HepG2 (cell line): ENCODE data around the gene SLC12A9. TPM values are rescaled to one million over a fixed set of nuclear protein-coding genes. Genes with fewer than 3 reads are reported as not detected.

ENCODE experiments used
- AGO2 ChIP-seq: fragments of 200-400 bp; formaldehyde crosslinking; optimal IDR thresholded peaks from 2 replicates; pipeline ENCODE3; 2017; ENCODE audit warnings: mild to moderate bottlenecking, low read depth, low read length, moderate library complexity
- CBX5 ChIP-seq: sonication (generic); formaldehyde crosslinking; IDR thresholded peaks from 2 replicates; pipeline ENCODE4 v1.4.0; 2020; ENCODE audit warnings: missing genetic modification reagents, borderline replicate concordance
- FLYWCH1 ChIP-seq: sonication (generic); formaldehyde crosslinking; IDR thresholded peaks from 2 replicates; pipeline ENCODE4 v1.8.1; 2023; ENCODE audit warnings: mild to moderate bottlenecking, missing genetic modification reagents
- RBFOX2 ChIP-seq: fragments of 200-400 bp; formaldehyde crosslinking; IDR thresholded peaks from 2 replicates; pipeline ENCODE4 v1.6.1; 2017; ENCODE audit warnings: low read depth, mild to moderate bottlenecking, low read length
- RBM22 ChIP-seq: fragments of 200-400 bp; formaldehyde crosslinking; optimal IDR thresholded peaks from 2 replicates; pipeline ENCODE3; 2017; ENCODE audit warnings: mild to moderate bottlenecking, low read length, moderate library complexity
- SMARCC2 ChIP-seq: fragments of 450-650 bp; IDR thresholded peaks from 2 replicates; pipeline ENCODE4 v1.6.1; 2017; ENCODE audit warnings: antibody characterized with exemption, mild to moderate bottlenecking
- ZBTB38 ChIP-seq: sonication (generic); formaldehyde crosslinking; IDR thresholded peaks from 2 replicates; pipeline ENCODE4 v1.5.1; 2020; ENCODE audit warnings: mild to moderate bottlenecking, missing genetic modification reagents
- ZNF17 ChIP-seq: sonication (generic); formaldehyde crosslinking; IDR thresholded peaks from 2 replicates; pipeline ENCODE4 v1.5.0; 2020; ENCODE audit warnings: mild to moderate bottlenecking, missing genetic modification reagents
- ZNF543 ChIP-seq: sonication (generic); formaldehyde crosslinking; IDR thresholded peaks from 2 replicates; pipeline ENCODE4 v1.4.0; 2020; ENCODE audit warnings: mild to moderate bottlenecking, missing genetic modification reagents
- ZNF550 ChIP-seq: sonication (generic); formaldehyde crosslinking; IDR thresholded peaks from 2 replicates; pipeline ENCODE4 v1.4.0; 2020; ENCODE audit warnings: mild to moderate bottlenecking, missing genetic modification reagents, borderline replicate concordance
- ZNF552 ChIP-seq: sonication (generic); formaldehyde crosslinking; IDR thresholded peaks from 2 replicates; pipeline ENCODE4 v1.9.0; 2022; ENCODE audit warnings: missing genetic modification reagents, mild to moderate bottlenecking, borderline replicate concordance
- ZNF780A ChIP-seq: sonication (generic); formaldehyde crosslinking; IDR thresholded peaks from 2 replicates; pipeline ENCODE4 v1.8.0; 2022; ENCODE audit warnings: mild to moderate bottlenecking, missing genetic modification reagents, moderate library complexity
- ZNF782 ChIP-seq: sonication (generic); formaldehyde crosslinking; IDR thresholded peaks from 2 replicates; pipeline ENCODE4 v1.4.0; 2020; ENCODE audit warnings: missing genetic modification reagents, mild to moderate bottlenecking, borderline replicate concordance
- polyA plus RNA-seq, 8 experiments: library from polyadenylated mRNA; depleted of rRNA in 3 of 8; stranded (reverse) in 7 of 8; unstranded in 1 of 8; fragments of >200 nt; fragmentation: Illumina TruSeq in 4 of 8; extraction: Trizol in 4 of 8; gene quantifications; 2 replicates each; pipeline versions ENCODE4 v1.2.1 to v1.2.3, GENCODE V29; 2011 to 2016; ENCODE audit warnings: low read depth in 4 of 8, missing spikeins in 1 of 8, mixed read lengths in 1 of 8; ENCODE audit not compliant: insufficient read depth in 1 of 8
- total RNA-seq, 5 experiments: library from RNA; depleted of rRNA; stranded (reverse); fragments of >200 nt; fragmentation: Illumina TruSeq; extraction: Trizol; gene quantifications; 2 replicates each; pipeline ENCODE4 v1.2.3, GENCODE V29; 2016; ENCODE audit warnings: low read depth in 1 of 5
- TF ChIP-seq, protein P1 (sequence below): sonication (generic); formaldehyde crosslinking; IDR thresholded peaks from 2 replicates; pipeline ENCODE4 v1.9.0; 2021; ENCODE audit warnings: missing genetic modification reagents, mild to moderate bottlenecking, borderline replicate concordance
- TF ChIP-seq, protein P2 (sequence below): sonication (generic); formaldehyde crosslinking; IDR thresholded peaks from 2 replicates; pipeline ENCODE4 v1.5.0; 2020; ENCODE audit warnings: mild to moderate bottlenecking, missing genetic modification reagents
- TF ChIP-seq, protein P3 (sequence below): sonication (generic); formaldehyde crosslinking; IDR thresholded peaks from 2 replicates; pipeline ENCODE4 v1.5.1; 2020; ENCODE audit warnings: mild to moderate bottlenecking, missing genetic modification reagents, moderate library complexity
- TF ChIP-seq, protein P4 (sequence below), 2 experiments: sonication (generic) in 1 of 2; formaldehyde crosslinking in 1 of 2; IDR thresholded peaks; 2 replicates each; pipeline versions ENCODE4 v1.4.0 to v1.6.1; 2018 to 2020; ENCODE audit warnings: missing genetic modification reagents in 2 of 2, borderline replicate concordance in 1 of 2, low read depth in 1 of 2, mild to moderate bottlenecking in 1 of 2, missing biosample characterization in 1 of 2
- TF ChIP-seq, protein P5 (sequence below): sonication (generic); formaldehyde crosslinking; IDR thresholded peaks from 2 replicates; pipeline ENCODE4 v1.4.0; 2020; ENCODE audit warnings: mild to moderate bottlenecking, missing genetic modification reagents

Gene SLC12A9
- total and polyA plus RNA-seq, 2 of the 13 experiments (the other 11 are each of a cell fraction or from before 2014, with no cell fraction given): 8.7 to 16.6 TPM

DNA sequence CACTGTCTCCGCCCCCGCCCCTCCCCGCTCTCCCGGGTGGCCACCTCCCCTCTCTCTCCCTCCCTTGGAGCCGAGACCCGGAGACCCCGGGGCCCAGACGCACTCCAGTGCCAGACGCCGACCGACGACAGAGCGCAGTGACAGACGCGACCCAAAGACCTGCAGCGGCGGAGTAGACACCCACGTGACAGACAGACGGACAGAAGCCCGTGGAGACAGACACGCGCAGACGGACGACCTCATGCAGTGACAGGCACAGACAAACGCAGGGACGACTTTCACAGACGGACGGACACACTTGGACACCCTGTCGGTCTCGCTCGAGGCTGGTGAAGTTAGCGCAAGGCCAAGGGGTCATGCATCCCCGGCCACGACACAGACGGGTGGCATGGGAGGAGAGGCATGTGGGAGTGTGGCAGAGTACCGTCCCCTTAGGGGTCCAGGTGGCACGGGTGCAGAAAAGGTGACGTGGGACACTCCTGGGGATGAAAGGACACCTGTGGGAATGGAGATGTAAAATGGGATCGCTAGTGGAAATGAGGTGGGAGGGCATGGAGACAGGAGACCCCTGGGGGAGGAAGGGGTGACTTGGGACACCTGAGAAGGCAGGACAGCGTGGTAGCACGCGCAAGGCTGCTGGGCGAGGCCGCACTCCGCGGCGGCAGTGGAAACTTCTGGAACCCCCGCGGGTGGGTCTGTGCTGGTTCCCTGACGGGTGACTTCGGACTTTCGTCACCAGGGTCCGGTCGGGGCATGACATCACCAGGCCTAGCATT, 43.6 kb downstream of the SLC12A9 start (continued):
- TF ChIP-seq RBFOX2 (no peak), FLYWCH1 (CRISPR knock-in tag) (no peak), ZNF782 (CRISPR knock-in tag) (no peak), ZNF550 (CRISPR knock-in tag) (no peak), AGO2 (no peak), ZNF552 (CRISPR knock-in tag) (no peak), SMARCC2 (no peak), RBM22 (no peak), CBX5 (CRISPR knock-in tag) (0 out of 2 replicates have a peak, but pooled peaks have one; percentile 36), ZNF17 (no peak), ZNF780A (CRISPR knock-in tag) (no peak), ZBTB38 (CRISPR knock-in tag) (no peak), ZNF543 (CRISPR knock-in tag) (no peak)
- TF ChIP-seq, protein P1, sequence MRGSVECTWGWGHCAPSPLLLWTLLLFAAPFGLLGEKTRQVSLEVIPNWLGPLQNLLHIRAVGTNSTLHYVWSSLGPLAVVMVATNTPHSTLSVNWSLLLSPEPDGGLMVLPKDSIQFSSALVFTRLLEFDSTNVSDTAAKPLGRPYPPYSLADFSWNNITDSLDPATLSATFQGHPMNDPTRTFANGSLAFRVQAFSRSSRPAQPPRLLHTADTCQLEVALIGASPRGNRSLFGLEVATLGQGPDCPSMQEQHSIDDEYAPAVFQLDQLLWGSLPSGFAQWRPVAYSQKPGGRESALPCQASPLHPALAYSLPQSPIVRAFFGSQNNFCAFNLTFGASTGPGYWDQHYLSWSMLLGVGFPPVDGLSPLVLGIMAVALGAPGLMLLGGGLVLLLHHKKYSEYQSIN: no peak
- TF ChIP-seq, protein P2, sequence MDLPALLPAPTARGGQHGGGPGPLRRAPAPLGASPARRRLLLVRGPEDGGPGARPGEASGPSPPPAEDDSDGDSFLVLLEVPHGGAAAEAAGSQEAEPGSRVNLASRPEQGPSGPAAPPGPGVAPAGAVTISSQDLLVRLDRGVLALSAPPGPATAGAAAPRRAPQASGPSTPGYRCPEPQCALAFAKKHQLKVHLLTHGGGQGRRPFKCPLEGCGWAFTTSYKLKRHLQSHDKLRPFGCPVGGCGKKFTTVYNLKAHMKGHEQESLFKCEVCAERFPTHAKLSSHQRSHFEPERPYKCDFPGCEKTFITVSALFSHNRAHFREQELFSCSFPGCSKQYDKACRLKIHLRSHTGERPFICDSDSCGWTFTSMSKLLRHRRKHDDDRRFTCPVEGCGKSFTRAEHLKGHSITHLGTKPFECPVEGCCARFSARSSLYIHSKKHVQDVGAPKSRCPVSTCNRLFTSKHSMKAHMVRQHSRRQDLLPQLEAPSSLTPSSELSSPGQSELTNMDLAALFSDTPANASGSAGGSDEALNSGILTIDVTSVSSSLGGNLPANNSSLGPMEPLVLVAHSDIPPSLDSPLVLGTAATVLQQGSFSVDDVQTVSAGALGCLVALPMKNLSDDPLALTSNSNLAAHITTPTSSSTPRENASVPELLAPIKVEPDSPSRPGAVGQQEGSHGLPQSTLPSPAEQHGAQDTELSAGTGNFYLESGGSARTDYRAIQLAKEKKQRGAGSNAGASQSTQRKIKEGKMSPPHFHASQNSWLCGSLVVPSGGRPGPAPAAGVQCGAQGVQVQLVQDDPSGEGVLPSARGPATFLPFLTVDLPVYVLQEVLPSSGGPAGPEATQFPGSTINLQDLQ (CRISPR knock-in tag): peak; percentile 69
- TF ChIP-seq, protein P3, sequence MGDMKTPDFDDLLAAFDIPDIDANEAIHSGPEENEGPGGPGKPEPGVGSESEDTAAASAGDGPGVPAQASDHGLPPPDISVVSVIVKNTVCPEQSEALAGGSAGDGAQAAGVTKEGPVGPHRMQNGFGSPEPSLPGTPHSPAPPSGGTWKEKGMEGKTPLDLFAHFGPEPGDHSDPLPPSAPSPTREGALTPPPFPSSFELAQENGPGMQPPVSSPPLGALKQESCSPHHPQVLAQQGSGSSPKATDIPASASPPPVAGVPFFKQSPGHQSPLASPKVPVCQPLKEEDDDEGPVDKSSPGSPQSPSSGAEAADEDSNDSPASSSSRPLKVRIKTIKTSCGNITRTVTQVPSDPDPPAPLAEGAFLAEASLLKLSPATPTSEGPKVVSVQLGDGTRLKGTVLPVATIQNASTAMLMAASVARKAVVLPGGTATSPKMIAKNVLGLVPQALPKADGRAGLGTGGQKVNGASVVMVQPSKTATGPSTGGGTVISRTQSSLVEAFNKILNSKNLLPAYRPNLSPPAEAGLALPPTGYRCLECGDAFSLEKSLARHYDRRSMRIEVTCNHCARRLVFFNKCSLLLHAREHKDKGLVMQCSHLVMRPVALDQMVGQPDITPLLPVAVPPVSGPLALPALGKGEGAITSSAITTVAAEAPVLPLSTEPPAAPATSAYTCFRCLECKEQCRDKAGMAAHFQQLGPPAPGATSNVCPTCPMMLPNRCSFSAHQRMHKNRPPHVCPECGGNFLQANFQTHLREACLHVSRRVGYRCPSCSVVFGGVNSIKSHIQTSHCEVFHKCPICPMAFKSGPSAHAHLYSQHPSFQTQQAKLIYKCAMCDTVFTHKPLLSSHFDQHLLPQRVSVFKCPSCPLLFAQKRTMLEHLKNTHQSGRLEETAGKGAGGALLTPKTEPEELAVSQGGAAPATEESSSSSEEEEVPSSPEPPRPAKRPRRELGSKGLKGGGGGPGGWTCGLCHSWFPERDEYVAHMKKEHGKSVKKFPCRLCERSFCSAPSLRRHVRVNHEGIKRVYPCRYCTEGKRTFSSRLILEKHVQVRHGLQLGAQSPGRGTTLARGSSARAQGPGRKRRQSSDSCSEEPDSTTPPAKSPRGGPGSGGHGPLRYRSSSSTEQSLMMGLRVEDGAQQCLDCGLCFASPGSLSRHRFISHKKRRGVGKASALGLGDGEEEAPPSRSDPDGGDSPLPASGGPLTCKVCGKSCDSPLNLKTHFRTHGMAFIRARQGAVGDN (CRISPR knock-in tag): peak; percentile 80; the same call in 1 of the 2 replicates
- TF ChIP-seq, protein P4, sequence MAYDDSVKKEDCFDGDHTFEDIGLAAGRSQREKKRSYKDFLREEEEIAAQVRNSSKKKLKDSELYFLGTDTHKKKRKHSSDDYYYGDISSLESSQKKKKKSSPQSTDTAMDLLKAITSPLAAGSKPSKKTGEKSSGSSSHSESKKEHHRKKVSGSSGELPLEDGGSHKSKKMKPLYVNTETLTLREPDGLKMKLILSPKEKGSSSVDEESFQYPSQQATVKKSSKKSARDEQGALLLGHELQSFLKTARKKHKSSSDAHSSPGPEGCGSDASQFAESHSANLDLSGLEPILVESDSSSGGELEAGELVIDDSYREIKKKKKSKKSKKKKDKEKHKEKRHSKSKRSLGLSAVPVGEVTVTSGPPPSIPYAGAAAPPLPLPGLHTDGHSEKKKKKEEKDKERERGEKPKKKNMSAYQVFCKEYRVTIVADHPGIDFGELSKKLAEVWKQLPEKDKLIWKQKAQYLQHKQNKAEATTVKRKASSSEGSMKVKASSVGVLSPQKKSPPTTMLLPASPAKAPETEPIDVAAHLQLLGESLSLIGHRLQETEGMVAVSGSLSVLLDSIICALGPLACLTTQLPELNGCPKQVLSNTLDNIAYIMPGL (CRISPR knock-in tag; IDR thresholded peaks at IDR 0.05; ENCODE audit: borderline replicate concordance in 1 of 2, low read depth in 1 of 2): 0 out of 4 replicates have a peak, but pooled peaks of 1 of the 2 experiments have one; percentile 23
- TF ChIP-seq, protein P5, sequence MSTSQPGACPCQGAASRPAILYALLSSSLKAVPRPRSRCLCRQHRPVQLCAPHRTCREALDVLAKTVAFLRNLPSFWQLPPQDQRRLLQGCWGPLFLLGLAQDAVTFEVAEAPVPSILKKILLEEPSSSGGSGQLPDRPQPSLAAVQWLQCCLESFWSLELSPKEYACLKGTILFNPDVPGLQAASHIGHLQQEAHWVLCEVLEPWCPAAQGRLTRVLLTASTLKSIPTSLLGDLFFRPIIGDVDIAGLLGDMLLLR (CRISPR knock-in tag): 0 out of 2 replicates have a peak, but pooled peaks have one; percentile 28
